Kidney (tissue), 14 donors: ENCODE measurements around the gene ARVCF. TPM values are rescaled to one million over a fixed set of nuclear protein-coding genes. Genes with fewer than 3 reads are reported as not detected.

Experiments used
- DNase-seq, 5 donors: peaks; one replicate each; pipeline ENCODE4 v3.0.0-alpha.2; 2013 to 2020
- FAIRE-seq: peaks from 2 replicates; lab custom pipeline; 2012; peaks lifted over from hg19 to GRCh38; lab: Jason Lieb, UNC
- H3K27ac ChIP-seq, 2 donors: one replicate each; pipeline ENCODE4 v1.7.0; 2013; ENCODE audit warnings: low read depth in 2 of 2, low read length in 2 of 2, inconsistent platforms in 1 of 2
- H3K27me3 ChIP-seq: one replicate; pipeline ENCODE4 v1.7.1; 2013; ENCODE audit warnings: low read length, inconsistent platforms; ENCODE audit not compliant: control insufficient read depth, insufficient read depth
- H3K36me3 ChIP-seq, 3 donors: one replicate each; pipeline versions ENCODE4 v1.7.0 to v1.7.1; 2013; ENCODE audit warnings: low read length in 3 of 3, control low read depth in 1 of 3, inconsistent platforms in 1 of 3; ENCODE audit not compliant: insufficient read depth in 3 of 3, control insufficient read depth in 2 of 3
- H3K4me1 ChIP-seq, 3 donors: one replicate each; pipeline versions ENCODE4 v1.7.0 to v1.7.1; 2013; ENCODE audit warnings: low read length in 3 of 3, inconsistent platforms in 1 of 3, low read depth in 1 of 3; ENCODE audit not compliant: control insufficient read depth in 2 of 3, insufficient read depth in 2 of 3
- H3K4me3 ChIP-seq, 3 donors: one replicate each; pipeline versions ENCODE4 v1.7.0 to v1.8.1; 2013; ENCODE audit warnings: low read length in 3 of 3, control low read depth in 1 of 3, inconsistent platforms in 1 of 3
- H3K9ac ChIP-seq, 3 donors: one replicate each; pipeline versions ENCODE4 v1.7.0 to v1.7.1; 2013; ENCODE audit warnings: low read length in 3 of 3, control low read depth in 1 of 3, inconsistent platforms in 1 of 3
- H3K9me3 ChIP-seq, 3 donors: one replicate each; pipeline versions ENCODE4 v1.7.0 to v1.7.1; 2013; ENCODE audit warnings: low read length in 3 of 3, control low read depth in 1 of 3, inconsistent platforms in 1 of 3; ENCODE audit not compliant: control insufficient read depth in 2 of 3, insufficient read depth in 1 of 3
- intact Hi-C: fragments of 100-400 bp; cut with DNase I; formaldehyde crosslinking; loops from one replicate; pipeline ENCODE4 v1.11.1; 2022
- polyA plus RNA-seq: library from polyadenylated mRNA; stranded (reverse); fragments of 350-450 nt; fragmentation: Illumina TruSeq; extraction: RNeasy Lipid Tissue Mini Kit (QIAGEN cat#74804); gene quantifications from one replicate; pipeline ENCODE4 v1.2.3, GENCODE V29; 2014; ENCODE audit warnings: low read depth, low replicate concordance; ENCODE audit not compliant: insufficient read depth
- total RNA-seq: library from RNA; stranded (reverse); fragmentation: NEBNext Ultra II Directional; extraction: Animal tissue kit (Norgen Biotek cat#: 25700); gene quantifications from one replicate; pipeline ENCODE4 v1.2.1, GENCODE V29; 2021
- TF ChIP-seq, protein P1 (sequence below): IDR thresholded peaks from 3 replicates; pipeline ENCODE4 v1.5.1; 2012; ENCODE audit warnings: mild to moderate bottlenecking, moderate library complexity, borderline replicate concordance; ENCODE audit not compliant: insufficient read depth; ENCODE audit errors: extremely low read depth
- donor health status: control.
- donor health status: control.
- donor health status: control.
- donor health status: control.
- donor health status: control.
- donor health status: DM: yes; HTN: yes; CAD: no.
- donor health status: Normal renal cell carcinoma (clear cell type).

ARVCF gene
- total and polyA plus RNA-seq, 2 donors from 2014 or later: 16.0 to 21.9 TPM

DNA sequence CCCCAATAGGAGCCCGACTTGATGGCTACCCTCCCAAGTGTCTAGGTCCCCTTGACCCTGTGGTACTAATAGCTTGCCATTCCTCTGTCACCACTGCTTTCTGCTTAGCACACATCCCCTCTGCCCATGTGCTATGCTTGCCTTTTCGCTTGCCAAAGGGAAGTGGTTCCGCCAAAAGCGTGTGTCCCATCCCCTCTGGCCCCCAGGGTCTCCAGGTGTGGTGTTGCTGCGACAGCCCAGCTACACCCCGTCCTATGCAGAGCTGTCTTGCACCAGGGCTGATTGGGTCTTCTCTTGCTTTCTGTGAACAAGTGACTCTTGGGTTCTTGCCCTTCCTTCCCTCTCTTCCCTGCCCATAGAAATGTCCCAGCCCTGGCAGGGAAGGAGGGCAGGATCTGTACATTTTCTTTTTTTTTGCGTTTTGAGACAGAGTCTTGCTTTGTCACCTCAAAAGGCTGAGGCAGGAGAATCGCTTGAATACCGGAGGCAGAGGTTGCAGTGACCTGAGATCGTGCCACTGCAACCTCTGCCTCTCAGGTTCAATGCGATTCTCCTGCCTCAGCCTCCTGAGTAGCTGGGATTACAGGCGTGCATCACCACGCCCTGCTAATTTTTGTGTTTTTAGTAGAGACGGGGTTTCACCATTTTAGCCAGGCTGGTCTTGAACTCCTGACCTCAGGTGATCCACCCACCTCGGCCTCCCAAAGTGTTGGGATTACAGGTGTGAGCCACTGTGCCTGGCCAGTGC, 8.2 kb upstream of the ARVCF start:
- Histone ChIP-seq H3K9ac (no peak overlapping the region), H3K27ac (peak overlapping the region in 1 of 2 donors; percentile 15), H3K36me3 (no peaks in the 10 kb centered on the region), H3K4me1 (peaks cover 0 to 25% (median 9%) of the 10 kb centered on the region in 3 donors), H3K9me3 (no peaks in the 10 kb centered on the region), H3K27me3 (peaks cover 2% of the 10 kb centered on the region), H3K4me3 (no peak overlapping the region)
- FAIRE-seq (no peak), DNase-seq (peak in 1 of 5 donors; percentile 38)
- TF ChIP-seq, protein P1, sequence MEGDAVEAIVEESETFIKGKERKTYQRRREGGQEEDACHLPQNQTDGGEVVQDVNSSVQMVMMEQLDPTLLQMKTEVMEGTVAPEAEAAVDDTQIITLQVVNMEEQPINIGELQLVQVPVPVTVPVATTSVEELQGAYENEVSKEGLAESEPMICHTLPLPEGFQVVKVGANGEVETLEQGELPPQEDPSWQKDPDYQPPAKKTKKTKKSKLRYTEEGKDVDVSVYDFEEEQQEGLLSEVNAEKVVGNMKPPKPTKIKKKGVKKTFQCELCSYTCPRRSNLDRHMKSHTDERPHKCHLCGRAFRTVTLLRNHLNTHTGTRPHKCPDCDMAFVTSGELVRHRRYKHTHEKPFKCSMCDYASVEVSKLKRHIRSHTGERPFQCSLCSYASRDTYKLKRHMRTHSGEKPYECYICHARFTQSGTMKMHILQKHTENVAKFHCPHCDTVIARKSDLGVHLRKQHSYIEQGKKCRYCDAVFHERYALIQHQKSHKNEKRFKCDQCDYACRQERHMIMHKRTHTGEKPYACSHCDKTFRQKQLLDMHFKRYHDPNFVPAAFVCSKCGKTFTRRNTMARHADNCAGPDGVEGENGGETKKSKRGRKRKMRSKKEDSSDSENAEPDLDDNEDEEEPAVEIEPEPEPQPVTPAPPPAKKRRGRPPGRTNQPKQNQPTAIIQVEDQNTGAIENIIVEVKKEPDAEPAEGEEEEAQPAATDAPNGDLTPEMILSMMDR: no peak
- intact Hi-C loops: loop anchor here (10.0 kb wide), 1 partner anchor 90 kb away; the partner anchor contains the start of genes RANBP1 and TRMT2A

DNA sequence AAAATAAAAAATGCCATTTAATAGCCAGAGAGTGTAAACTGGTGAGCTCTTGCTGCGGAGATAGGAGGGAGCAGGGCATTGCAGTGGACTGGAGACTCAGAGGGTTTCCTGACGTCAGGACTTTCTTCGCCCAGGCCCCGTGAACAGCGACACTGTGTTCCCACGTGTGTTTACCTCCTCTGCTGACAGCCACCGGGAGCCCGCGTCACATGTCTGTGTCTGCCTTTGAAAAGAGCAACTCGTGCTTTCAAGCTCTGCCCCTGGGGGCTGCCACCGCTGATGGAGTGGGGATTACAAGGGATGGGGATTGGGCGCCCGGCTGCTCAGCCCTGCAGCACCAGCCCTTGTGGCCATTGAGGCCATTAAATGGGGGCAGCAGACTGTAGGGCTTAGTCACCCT, 7.6 kb upstream of the ARVCF start:
- intact Hi-C loops: loop anchor here (10.0 kb wide), 1 partner anchor 91 kb away; the partner anchor contains the start of genes RANBP1 and TRMT2A
- Histone ChIP-seq H3K36me3 (no peaks in the 10 kb centered on the region), H3K4me3 (no peak overlapping the region), H3K9me3 (no peaks in the 10 kb centered on the region), H3K4me1 (peaks cover 0 to 22% (median 9%) of the 10 kb centered on the region in 3 donors), H3K27ac (no peak overlapping the region), H3K9ac (no peak overlapping the region), H3K27me3 (peaks cover 5% of the 10 kb centered on the region)
- TF ChIP-seq, protein P1: no peak
- DNase-seq (peak in 1 of 5 donors; percentile 66), FAIRE-seq (no peak)

DNA sequence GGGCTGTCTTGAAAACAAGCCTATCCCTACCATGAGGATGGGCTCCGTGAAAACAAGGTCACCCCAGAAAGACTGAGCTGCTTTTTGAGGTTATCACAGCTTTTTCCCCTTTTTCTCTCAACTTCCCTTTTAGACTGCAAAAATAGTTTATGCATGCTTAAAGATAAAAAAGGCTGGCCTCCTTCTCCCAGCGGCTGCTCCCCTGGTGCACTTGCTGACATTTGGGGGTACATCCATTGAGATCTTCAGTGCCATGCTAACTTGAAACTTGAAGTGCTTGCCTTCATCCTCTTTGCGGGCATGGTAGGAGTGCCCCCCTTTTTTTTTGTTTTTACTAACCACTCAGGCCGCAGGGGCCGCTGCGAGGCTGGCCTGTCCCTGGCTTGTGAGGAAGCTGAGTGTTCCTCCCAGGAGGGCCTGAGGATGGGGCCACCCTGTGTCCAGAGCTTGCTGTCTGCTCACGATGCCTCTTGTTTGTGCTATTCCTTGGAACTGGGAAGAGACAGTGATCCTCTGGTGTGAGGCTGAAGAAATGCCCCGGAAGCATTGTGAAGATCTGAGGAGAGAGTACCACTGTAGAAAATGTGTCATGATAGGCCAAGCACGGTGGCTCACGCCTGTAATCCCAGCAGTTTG, 6.5 kb upstream of the ARVCF start:
- Histone ChIP-seq H3K27me3 (peaks cover 7% of the 10 kb centered on the region), H3K9me3 (no peaks in the 10 kb centered on the region), H3K4me1 (peaks cover 0 to 22% (median 9%) of the 10 kb centered on the region in 3 donors), H3K27ac (no peak overlapping the region), H3K9ac (peak overlapping the region in 1 of 3 donors; percentile 96), H3K36me3 (no peaks in the 10 kb centered on the region), H3K4me3 (no peak overlapping the region)
- intact Hi-C loops: loop anchor here (10.0 kb wide), 1 partner anchor 92 kb away; the partner anchor contains the start of genes RANBP1 and TRMT2A
- TF ChIP-seq, protein P1: no peak
- FAIRE-seq (no peak), DNase-seq (peak in 1 of 5 donors; percentile 59)
